Activated naive CD4-positive, alpha-beta T cell (primary cell): Measurements from ENCODE around the gene SLC9A1.

Source experiments
- DNase-seq, 4 experiments: peaks; one replicate each; lab custom pipeline; 2025; lab: John Stamatoyannopoulos, UW

SLC9A1 gene

DNA sequence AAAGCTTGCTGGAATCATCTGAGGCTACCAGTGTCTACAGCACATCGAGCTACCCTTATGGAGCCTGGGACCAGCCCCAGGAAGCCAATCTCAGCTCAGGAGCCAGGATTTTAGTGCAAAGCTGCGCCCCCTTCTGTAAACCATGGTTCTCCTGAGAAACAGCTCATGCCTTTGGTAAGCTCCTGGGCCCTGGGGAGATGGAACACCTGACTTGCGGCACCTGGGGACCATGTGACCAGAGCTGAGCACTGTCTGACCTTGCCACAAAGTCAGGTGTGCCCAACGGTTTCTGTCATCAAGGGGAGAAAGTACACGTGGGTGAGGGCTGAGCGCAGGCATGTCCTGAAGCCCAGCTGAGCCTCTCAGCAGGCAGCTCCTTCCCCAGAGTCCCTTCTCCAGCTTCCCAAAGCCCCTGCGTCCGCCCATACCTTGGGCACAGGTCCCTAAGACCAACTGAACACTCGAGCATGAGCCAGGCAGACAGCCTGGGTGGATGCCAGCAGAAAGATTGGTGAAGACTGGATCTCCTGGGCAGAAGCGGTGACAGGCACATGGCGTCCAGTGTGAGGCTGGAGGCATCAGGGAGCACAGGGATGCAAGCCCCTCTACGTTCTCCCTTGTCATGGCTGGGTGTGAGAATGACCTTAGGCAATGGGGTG is 84.4 kb downstream of the SLC9A1 start:
- no peak for DNase-seq

DNA sequence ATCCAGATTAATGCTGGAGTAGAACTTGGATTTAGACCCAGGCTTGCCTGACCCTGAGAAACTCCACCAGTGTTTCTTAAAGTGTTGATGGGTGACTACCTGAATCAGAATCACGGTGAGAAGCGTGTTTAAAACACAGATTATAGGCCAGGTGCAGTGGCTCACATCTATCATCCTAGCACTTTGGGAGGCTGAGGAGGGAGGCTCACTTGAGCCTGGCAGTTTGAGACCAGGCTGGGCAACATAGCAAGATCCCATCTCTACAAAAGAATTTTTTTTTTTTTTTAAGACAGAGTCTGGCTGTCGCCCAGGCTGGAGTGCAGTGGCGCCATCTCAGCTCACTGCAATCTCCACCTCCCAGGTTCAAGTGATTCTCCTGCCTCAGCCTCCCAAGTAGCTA is 86.0 kb downstream of the SLC9A1 start:
- DNase-seq: no peak

GRCh38 chr1:27065999-27066630 is 88.8 kb downstream of the SLC9A1 start:
- DNase-seq: no peak

GRCh38 chr1:27060891-27061290 is 94.0 kb downstream of the SLC9A1 start:
- DNase-seq: no peak

DNA sequence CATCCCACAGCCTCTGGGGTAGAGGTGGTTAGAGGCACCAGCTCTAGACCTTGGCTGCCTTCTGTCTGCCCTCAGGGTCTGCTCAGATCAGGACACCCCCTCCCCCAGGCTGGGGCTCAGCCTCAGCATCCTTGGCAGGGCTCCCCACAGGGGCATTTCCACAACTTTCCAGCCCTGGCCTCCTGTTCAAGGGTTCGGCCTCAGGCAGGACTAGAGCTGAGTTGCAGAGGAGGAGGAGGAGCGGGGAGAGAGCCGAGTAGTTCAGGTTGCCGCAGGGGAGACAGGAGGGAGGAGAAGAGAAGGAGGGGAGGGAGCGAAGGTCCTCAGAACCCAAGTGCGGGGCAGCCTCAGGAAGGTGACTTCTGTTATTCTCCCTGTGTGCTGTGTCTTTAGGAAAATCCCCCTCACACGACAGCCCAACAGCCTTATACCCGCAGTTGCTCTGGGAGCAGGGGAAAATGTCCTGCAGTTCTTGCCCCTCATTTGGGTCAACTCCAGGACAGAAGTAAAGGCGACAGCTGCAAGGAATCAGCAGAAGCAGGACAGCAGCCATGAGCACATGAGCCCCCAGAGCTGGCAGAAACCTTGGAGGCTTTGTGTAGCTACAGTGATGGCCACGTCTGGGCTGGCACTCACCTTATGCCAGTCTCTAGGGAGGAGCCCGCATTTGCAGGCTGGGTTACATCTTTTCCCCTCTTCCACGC is 95.8 kb downstream of the SLC9A1 start:
- no peak for DNase-seq

DNA sequence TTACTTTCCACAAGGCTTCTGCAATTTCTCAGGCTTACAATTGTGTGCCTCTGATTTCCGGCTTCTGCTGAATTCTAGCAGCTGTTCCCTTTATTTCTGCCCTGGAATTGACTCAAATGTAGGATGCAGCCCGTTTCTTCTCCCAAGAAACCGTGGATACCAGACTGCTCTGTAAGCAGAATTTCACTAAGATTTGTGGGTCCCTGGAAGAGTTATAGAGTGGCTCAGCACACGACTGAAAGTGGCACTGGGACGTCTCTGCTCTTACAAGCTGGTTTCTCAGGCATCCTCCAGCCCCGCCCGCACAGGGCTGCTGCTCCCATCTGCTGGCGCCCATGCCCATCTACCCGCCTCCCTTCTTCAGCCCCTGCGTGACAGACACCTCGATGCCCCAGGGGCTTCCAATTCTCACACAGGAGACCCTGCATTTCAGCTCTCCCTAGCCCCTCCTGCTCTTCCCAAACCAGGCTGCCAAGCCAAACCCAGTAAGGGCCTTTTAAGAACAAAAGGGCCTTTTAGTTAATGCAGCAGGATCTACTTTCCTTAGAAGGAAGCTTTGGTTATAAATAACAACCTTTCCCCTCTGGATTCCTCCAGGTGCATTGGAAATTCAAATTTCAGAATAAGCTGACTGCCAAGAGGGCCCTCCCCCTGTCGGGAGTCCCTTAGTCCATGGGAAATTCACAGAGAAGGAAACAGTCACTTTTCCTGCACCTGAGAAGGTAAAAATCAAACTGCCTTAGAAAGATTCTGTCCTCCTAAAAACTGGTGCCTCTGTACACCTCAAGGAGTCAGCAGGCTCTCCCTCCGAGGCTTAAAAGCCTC is 96.9 kb downstream of the SLC9A1 start:
- DNase-seq: no peak

- DNase-seq: no peak
These were observed 97.5 kb downstream of the SLC9A1 start for GRCh38 chr1:27057389-27057788.

GRCh38 chr1:27053977-27054753 is 100.8 kb downstream of the SLC9A1 start:
- DNase-seq: no peak

- DNase-seq: no peak
These were observed 102.4 kb downstream of the SLC9A1 start for GRCh38 chr1:27052527-27052926.

- no peak for DNase-seq
These were observed 105.3 kb downstream of the SLC9A1 start for GRCh38 chr1:27049607-27050006.

GRCh38 chr1:27049100-27049499 is 105.8 kb downstream of the SLC9A1 start:
- DNase-seq: no peak
